Upper lobe of left lung (tissue), 6 donors: ENCODE measurements around the gene MTURN. TPM values are rescaled to one million over a fixed set of nuclear protein-coding genes. Genes with fewer than 3 reads are reported as not detected.

Source experiments
- ATAC-seq, 2 donors: fragments of 200-7000 bp; cut with Tn5 transposase; one replicate each; pipeline ENCODE4 v1.9.1; 2022; ENCODE audit warnings: mild to moderate bottlenecking in 2 of 2, moderate library complexity in 2 of 2; ENCODE audit not compliant: low FRiP score in 2 of 2
- DNase-seq, 2 donors: peaks; one replicate each; pipeline ENCODE4 v3.0.0-alpha.2; 2019 to 2020
- H3K27ac ChIP-seq, 4 donors: fragments of 200-600 bp; sonication (generic); one replicate each; pipeline ENCODE4 v1.5.1; 2016 to 2019
- H3K27me3 ChIP-seq, 4 donors: fragments of 200-600 bp; sonication (generic); one replicate each; pipeline ENCODE4 v1.5.1; 2017 to 2019
- H3K36me3 ChIP-seq, 4 donors: fragments of 200-600 bp; sonication (generic); one replicate each; pipeline ENCODE4 v1.5.1; 2016 to 2019
- H3K4me1 ChIP-seq, 4 donors: fragments of 200-600 bp; sonication (generic); one replicate each; pipeline ENCODE4 v1.5.1; 2018 to 2019
- H3K4me3 ChIP-seq, 4 donors: fragments of 200-600 bp; sonication (generic); one replicate each; pipeline ENCODE4 v1.5.1; 2017 to 2019; ENCODE audit warnings: mild to moderate bottlenecking in 2 of 4, moderate library complexity in 1 of 4
- H3K9me3 ChIP-seq, 4 donors: fragments of 200-600 bp; sonication (generic); one replicate each; pipeline ENCODE4 v1.5.1; 2018 to 2019
- EP300 ChIP-seq, 4 donors: sonication (generic); formaldehyde crosslinking; IDR thresholded peaks; one replicate each; pipeline ENCODE4 v1.5.1; 2017; ENCODE audit warnings: antibody characterized with exemption in 4 of 4, control low read depth in 2 of 4
- POLR2A ChIP-seq, 4 donors: fragments of 450-650 bp; IDR thresholded peaks; one replicate each; pipeline ENCODE4 v1.5.1; 2016 to 2017; ENCODE audit warnings: antibody characterized with exemption in 4 of 4, mild to moderate bottlenecking in 2 of 4
- POLR2AphosphoS5 ChIP-seq, 2 donors: sonication (generic); formaldehyde crosslinking; IDR thresholded peaks; one replicate each; pipeline ENCODE4 v1.5.1; 2017; ENCODE audit warnings: antibody characterized with exemption in 2 of 2
- WGBS, 2 donors: methylation state at CpG; one replicate each; pipeline ENCODE4 v1.1.5; 2017 to 2018; 5-methylcytosine and 5-hydroxymethylcytosine counted together
- total RNA-seq, 6 donors: library from RNA; depleted of rRNA in 4 of 6; stranded (reverse); fragments of >200 nt in 4 of 6; gene quantifications; one replicate each; pipeline versions ENCODE4 v1.1.0 to v1.2.1, GENCODE V29; 2016 to 2021
- TF ChIP-seq, protein P1 (sequence below), 6 experiments: fragments of 450-650 bp in 4 of 6; fragments of 200-600 bp in 2 of 6; sonication (generic) in 2 of 6; IDR thresholded peaks; one replicate each; pipeline ENCODE4 v1.5.1; 2016 to 2019; ENCODE audit warnings: antibody characterized with exemption in 6 of 6
- donor health status: DM: no; HTN: no; CAD: no; lungs with moderate emphysema.
- donor health status: DM: no; HTN: yes; CAD: no; lungs with severe emphysema.

MTURN gene
- total RNA-seq, 6 donors from 2014 or later, result 27.2 to 112 (median 39.6) TPM

GRCh38 chr7:30183749-30184369 is 49.1 kb downstream of the MTURN start:
- Histone ChIP-seq H3K36me3 (no peaks in the 10 kb centered on the region), H3K27ac (no peak overlapping the region), H3K27me3 (no peaks in the 10 kb centered on the region), H3K9me3 (no peaks in the 10 kb centered on the region), H3K4me3 (no peak overlapping the region), H3K4me1 (peaks cover 0 to 18% (median 11%) of the 10 kb centered on the region in 4 donors)
- WGBS, 2 donors, result 64 to 86% methylated on average over 4 of the region's 4 CpGs
- TF ChIP-seq POLR2AphosphoS5 (IDR thresholded peaks at IDR 0.05) (no peak), EP300 (IDR thresholded peaks at IDR 0.05) (no peak), POLR2A (IDR thresholded peaks at IDR 0.05) (no peak)
- TF ChIP-seq, protein P1, sequence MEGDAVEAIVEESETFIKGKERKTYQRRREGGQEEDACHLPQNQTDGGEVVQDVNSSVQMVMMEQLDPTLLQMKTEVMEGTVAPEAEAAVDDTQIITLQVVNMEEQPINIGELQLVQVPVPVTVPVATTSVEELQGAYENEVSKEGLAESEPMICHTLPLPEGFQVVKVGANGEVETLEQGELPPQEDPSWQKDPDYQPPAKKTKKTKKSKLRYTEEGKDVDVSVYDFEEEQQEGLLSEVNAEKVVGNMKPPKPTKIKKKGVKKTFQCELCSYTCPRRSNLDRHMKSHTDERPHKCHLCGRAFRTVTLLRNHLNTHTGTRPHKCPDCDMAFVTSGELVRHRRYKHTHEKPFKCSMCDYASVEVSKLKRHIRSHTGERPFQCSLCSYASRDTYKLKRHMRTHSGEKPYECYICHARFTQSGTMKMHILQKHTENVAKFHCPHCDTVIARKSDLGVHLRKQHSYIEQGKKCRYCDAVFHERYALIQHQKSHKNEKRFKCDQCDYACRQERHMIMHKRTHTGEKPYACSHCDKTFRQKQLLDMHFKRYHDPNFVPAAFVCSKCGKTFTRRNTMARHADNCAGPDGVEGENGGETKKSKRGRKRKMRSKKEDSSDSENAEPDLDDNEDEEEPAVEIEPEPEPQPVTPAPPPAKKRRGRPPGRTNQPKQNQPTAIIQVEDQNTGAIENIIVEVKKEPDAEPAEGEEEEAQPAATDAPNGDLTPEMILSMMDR (IDR thresholded peaks at IDR 0.05), result no peak
- no peak for DNase-seq
- ATAC-seq, result no peak

DNA sequence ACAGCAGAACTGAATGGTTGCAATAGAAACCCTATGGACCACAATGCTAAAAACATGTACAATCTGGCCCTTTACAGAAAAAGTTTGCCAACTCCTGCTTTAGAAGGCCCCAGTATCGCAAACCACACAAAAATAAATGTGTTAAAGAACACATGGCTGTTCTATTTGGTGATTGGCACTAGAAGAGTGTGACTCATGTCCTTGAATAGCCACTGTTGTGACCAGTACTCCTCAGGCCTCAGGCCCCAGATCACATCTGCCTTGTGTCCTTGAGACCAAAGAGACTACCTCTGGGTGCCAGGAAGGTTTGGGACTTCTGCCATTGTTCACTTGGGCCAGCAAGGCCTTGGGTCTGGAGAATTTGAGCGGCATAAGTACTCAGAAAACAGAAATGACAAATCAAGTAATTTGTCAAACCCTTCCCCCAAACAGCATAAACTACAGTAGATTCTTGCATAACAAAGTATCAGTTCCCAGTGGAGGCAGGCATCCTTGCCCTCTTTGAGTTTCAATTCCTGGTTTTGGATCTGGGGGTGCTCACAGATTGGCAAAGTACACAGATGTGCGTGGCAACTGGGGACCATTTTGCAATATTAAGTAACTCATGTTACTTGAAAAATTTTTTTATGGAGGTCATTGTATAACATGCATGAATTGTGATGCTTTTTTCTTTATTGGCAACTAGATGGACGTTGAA is 50.2 kb downstream of the MTURN start:
- no peaks in the 10 kb centered on the region for H3K36me3 ChIP-seq
- H3K4me1 ChIP-seq, result peaks cover 0 to 17% (median 9%) of the 10 kb centered on the region in 4 donors
- peak overlapping the region; percentile 34 to 58 (median 48) for H3K27ac ChIP-seq
- ATAC-seq (peak; percentile 81 to 88), DNase-seq (peak in 1 of 2 donors; percentile 67)
- no peaks in the 10 kb centered on the region for H3K27me3 ChIP-seq
- TF ChIP-seq, protein P1 (IDR thresholded peaks at IDR 0.05), result no peak
- TF ChIP-seq EP300 (IDR thresholded peaks at IDR 0.05) (peak in 2 of 4 donors; percentile 32 to 53), POLR2A (IDR thresholded peaks at IDR 0.05) (no peak), POLR2AphosphoS5 (IDR thresholded peaks at IDR 0.05) (peak; percentile 30 to 52)
- WGBS, 2 donors, result 69 to 78% methylated on average over 4 of the region's 4 CpGs
- no peaks in the 10 kb centered on the region for H3K9me3 ChIP-seq
- no peak overlapping the region for H3K4me3 ChIP-seq

DNA sequence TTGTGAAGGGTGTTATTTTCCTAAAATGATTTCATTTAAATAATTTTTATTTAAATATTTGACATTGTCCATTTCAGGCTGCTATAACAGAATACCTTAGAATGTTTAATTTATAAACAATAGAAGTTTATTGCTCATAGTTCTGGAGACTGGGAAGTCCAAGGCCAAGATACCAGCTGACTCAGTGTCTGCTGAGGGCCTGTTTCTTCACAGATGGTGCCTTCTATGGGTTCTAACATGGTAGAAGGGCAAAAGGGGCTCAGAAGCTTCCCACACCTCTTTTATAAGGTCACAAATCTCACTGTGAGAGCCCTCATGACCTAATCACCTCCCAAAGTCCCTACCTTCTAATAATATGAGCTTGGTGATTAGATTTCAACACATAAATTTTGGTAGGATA is 50.7 kb downstream of the MTURN start:
- Histone ChIP-seq H3K27me3 (no peaks in the 10 kb centered on the region), H3K9me3 (no peaks in the 10 kb centered on the region), H3K27ac (peak overlapping the region in 3 of 4 donors; percentile 14 to 54 (median 20)), H3K4me3 (no peak overlapping the region), H3K36me3 (no peaks in the 10 kb centered on the region), H3K4me1 (peaks cover 0 to 17% (median 9%) of the 10 kb centered on the region in 4 donors)
- ATAC-seq (no peak), DNase-seq (no peak)
- TF ChIP-seq POLR2AphosphoS5 (IDR thresholded peaks at IDR 0.05) (no peak), EP300 (IDR thresholded peaks at IDR 0.05) (no peak), POLR2A (IDR thresholded peaks at IDR 0.05) (no peak)
- TF ChIP-seq, protein P1 (IDR thresholded peaks at IDR 0.05), result no peak

GRCh38 chr7:30186725-30187124 is 51.9 kb downstream of the MTURN start:
- TF ChIP-seq POLR2A (IDR thresholded peaks at IDR 0.05) (no peak), POLR2AphosphoS5 (IDR thresholded peaks at IDR 0.05) (no peak), EP300 (IDR thresholded peaks at IDR 0.05) (no peak)
- TF ChIP-seq, protein P1 (IDR thresholded peaks at IDR 0.05), result no peak
- no peak overlapping the region for H3K4me3 ChIP-seq
- H3K36me3 ChIP-seq, result no peaks in the 10 kb centered on the region
- DNase-seq, result no peak
- WGBS, 2 donors, result 94 to 100% methylated on average over 1 of the region's 1 CpG
- no peaks in the 10 kb centered on the region for H3K27me3 ChIP-seq
- no peak overlapping the region for H3K27ac ChIP-seq
- no peaks in the 10 kb centered on the region for H3K9me3 ChIP-seq
- peaks cover 0 to 17% (median 9%) of the 10 kb centered on the region in 4 donors for H3K4me1 ChIP-seq
- ATAC-seq, result no peak
